T1000 (cell line): ENCODE measurements around the gene NSDHL.
"Not testable (repeated sequence)": the region's sequence is repeated elsewhere in the genome, so short reads cannot be mapped to it uniquely, and the experiment has no call there.

Experiments used
- DNase-seq: peaks from one replicate; lab custom pipeline; 2025; ENCODE audit warnings: mixed read lengths; lab: John Stamatoyannopoulos, UW

The NSDHL gene

GRCh38 chrX:152830312-152831305, at the start of gene NSDHL, which contains the start of gene CETN2:
TSS of gene NSDHL (plus strand) at chrX:152831063. CDS start at chrX:152846325, 15,262 bp downstream.
TSS of gene CETN2 (minus strand) at chrX:152830757. CDS start at chrX:152830710, 47 bp downstream.
- peak; percentile 90 for DNase-seq

DNA sequence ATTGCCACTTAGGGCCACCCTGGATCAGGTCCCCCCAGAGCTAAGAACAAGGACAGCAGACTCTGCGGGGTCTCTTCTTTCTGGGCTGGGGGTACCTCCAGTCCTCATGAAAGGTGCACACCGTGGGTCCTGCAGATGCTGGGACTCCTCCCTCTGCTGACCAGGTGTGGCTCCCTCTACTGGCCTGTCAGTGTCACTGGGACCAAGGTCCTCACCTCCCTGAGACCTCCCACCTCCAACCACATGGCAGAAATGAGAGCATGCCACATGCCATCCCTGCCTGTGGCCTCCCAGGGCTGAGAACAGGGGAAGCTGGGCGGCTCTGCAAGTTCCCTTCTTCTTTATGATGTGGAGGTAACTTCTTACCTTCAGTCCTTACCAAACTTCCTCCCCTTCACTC, 43.8 kb upstream of the NSDHL start:
- not testable (repeated sequence) for DNase-seq

DNA sequence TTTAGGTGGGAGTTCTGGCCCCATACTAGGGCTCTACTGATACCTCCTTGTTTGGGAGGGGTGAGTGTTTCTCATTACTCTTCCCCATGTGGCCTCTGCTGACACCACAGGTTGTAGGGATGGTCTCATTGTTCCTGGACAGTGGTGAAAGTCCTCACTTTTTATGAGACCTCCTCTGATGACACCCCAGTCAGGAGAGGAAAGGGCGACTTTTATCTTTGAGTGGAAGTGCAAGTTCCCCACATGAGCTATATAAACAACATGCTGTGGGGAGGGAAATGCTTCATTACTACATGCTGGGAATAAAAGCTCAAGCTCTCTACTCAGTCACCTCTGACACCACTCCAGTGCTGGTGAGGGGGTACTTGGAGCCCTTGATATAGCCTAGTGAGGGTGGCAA, 31.9 kb upstream of the NSDHL start:
- DNase-seq = no peak

DNA sequence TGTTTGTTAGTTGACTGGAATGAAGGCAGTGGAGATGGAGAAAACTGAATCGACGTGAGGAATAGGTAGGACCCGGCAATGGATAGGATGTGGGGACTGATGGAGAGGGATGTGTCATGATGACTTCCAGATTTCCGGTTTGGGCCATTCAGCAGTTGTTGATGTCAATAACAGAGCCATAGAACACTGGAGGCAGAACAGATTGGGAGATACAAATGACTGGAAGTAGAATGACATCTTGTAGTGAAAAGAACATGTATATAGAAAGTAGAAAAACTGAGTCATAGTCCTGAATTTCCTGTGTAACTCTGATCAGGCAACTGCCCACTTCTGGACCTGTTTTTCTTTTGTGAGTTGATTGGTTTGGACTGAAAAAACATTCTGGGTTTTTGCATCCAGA, 24.8 kb upstream of the NSDHL start:
- DNase-seq = no peak

- no peak for DNase-seq
Observed at GRCh38 chrX:152810403-152810802, 20.5 kb upstream of the NSDHL start.

- no peak for DNase-seq
Observed at GRCh38 chrX:152813206-152813605, 17.7 kb upstream of the NSDHL start.

DNA sequence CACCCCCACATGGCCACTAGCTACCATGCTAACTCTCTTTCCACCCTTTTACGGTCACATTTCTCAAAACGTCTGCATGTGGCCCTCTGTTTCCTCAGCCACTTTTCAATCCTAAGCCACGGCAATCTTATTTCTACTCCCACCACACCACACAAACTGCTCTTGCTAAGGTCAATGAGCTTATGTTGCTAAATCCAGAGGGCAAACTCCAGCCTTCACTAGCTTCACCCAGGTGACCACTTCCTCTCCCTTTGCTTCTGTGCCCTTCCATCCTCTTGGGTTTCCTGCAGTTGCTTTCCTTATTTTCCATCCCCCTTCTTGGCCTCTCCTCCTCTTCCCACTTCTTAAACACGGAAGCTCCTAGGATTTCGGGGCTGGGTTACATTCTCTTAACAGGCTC, 16.8 kb upstream of the NSDHL start:
- DNase-seq = no peak

DNA sequence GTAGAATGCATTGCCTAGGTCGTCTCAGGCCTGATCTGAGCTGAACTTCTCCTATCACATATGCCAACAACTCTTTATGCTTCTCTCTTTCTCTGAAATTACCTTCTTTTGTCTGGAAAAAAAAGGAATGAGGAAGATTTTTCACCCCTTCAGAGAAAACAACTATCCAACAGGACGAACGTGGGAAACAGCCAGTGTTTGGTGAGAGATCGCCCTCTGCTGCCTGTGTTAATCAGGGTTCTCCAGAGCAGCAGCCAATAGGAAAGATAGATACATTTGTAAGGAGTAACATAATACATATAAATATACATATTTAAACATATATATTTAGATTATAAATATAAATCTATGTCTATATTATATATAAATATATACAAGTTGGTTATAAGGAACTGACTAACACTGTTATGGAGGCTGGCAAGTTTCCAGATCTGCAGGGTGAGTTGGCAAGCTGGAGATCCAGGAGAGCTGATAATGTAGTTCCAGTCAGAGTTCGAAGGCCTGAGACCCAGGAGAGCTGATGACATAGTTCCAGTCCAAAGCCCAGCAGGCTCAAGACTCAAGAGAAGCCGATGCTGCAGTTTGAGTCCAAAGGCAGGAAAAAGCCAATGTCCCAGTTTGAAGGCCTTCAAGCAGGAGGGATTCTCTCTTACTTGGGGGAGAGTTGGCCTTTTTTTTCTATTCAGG, 13.6 kb upstream of the NSDHL start:
- no peak for DNase-seq

GRCh38 chrX:152818356-152818755, 12.5 kb upstream of the NSDHL start:
- DNase-seq = no peak

DNA sequence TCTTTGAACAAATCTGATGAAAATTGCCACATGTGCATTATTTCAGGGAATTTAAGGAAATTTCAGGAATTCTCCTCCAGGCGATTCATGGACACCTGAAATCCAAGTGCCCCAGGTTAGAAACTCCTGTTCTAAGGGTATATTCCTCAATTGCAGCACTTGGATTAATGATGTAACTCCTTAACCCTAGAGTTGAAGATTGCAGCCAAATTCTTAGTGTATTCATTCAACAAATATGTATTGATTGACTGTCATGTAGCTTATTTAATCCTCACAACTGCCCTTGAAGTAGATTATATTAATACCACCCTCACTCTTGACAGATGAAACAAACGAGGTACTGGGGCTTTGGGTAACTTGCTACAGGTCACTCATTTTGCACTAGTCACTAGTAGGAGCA, 11.6 kb upstream of the NSDHL start:
- no peak for DNase-seq

DNA sequence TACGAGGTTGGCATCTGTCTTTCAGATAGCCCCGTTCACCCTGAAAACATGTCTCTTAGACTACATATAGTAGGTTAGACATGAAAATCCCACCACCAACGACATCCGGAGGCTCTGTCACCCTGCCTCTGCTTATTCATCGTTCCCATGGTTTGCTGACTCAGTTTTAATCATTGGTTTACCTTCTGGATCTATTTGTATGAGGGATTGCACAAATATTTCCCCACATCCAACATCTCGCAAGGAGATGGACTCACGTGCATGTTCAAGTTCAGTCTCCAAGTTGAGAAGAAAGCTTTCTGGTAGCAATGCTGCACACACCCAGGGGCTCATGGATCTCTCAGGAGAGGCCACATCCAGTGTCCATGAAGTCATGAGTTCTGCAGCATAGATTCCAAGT, 11.1 kb upstream of the NSDHL start:
- no peak for DNase-seq

DNA sequence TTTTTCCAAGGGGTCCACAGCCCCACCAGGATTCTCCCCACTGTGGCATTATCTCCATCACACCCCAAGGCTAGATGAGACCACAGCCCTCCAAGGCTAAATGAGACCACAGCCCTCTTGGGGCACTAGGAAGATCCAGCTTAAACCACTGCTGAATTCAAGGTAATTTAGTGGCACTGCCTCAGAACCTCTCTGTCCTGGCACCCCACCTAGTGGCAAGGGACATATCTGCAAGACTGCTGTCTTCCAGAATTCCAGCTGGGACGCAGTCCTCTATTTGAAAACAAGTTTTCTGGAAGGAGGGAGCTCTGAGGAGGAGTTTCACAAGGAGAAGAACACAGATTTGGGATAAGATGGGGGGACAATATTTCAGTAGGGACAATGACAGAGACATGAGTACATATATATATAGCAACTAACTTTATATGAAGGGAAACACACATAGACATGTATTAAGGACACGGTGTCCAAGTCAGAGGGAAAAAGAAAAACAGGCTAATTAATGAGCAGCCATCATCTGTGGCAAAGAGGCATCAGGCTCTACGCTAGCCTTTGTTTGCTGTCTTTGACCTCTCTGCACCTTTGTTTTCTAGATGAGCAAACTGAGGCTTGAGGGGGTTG, 9.6 kb upstream of the NSDHL start:
- DNase-seq = no peak

DNA sequence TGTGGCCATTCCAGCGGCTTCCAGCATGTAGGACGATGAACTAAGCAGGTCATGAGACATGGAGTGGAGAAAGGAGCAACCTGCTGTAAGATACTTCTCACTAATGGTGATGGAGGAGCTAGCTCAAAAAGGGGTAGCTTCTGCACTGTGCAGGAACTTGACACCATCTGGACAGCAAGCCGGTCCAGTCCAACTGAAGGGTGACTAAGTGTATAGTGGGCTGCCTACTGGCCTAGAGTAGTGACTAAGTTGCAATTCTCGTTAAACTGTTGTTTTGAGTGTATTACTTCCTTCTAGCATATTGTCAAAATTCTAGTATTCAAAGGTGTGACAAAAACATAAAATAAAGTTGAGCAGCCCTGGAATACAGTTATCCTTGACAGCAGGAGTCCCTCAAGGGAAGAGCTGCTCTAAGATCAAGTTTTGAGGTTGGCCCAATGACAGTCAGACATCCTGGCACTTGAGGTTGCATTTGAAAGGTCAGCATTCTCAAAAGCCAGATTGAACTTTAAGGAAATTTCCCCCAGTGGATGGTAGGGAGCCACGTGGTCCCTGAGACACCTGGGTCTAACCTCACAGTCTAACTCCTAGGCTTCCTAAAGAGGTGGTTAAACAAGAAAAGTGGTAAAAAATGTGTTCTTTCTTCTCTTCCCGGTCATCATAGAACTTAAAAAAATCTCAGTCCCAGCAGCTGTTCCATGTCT, 8.3 kb upstream of the NSDHL start:
- DNase-seq = no peak

GRCh38 chrX:152823657-152824056, 7.2 kb upstream of the NSDHL start:
- no peak for DNase-seq

DNA sequence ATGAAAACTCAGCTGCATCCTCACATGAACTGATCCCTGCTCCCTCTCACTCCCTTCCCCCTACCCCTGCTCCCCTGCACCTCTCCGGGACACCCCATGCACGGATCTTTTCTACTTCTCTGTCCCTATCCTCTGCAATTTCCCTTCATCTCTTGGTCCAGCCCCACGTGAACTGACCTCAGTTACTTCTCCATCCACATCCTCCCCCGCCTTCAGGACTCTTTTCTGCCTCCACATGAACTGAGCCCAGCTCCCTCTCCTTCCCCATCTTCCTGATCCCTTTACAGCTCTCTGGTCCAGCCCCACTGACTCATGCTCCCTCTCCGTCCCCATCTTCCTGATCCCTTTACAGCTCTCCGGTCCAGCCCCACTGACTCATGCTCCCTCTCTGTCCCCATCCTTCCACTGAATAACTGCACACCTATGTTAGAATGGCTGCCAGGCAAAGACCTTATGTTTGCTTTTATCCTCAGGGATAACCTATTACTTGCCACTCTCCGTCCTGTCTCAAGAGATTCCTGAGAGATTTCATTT, 6.0 kb upstream of the NSDHL start:
- no peak for DNase-seq

- DNase-seq = no peak
Observed at GRCh38 chrX:152831391-152831790, 528 bp downstream of the NSDHL start.

- no peak for DNase-seq
Observed at GRCh38 chrX:152832520-152832919, 1.7 kb downstream of the NSDHL start.

DNA sequence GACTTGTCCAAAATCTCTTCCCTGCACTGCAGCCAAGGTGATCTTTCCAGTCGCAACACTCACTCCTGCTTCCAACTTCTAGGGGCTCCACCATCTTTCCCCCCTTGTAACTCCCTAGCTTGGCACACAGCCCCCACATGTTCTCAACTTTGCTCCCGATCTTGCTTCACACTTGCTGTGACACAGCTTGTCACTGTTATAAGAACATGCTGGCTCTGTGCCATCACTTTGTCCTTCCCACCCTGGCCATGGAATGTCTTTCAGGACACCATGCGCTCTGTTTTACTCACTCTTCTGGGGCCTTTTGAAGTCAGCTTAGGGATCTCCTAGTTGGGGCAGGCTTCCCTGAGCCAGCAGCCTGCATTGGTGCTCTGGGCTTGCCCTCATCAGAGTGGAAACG, 2.5 kb downstream of the NSDHL start:
- no peak for DNase-seq

GRCh38 chrX:152835470-152835869, 4.6 kb downstream of the NSDHL start:
- not testable (repeated sequence) for DNase-seq

GRCh38 chrX:152842772-152843338, 12.0 kb downstream of the NSDHL start:
- DNase-seq = no peak

GRCh38 chrX:152843852-152844251, 13.0 kb downstream of the NSDHL start:
- no peak for DNase-seq
